HG03175 (cell line): ENCODE measurements around the gene RNF144A.
"Not testable (repeated sequence)": the region's sequence is repeated elsewhere in the genome, so short reads cannot be mapped to it uniquely, and the experiment has no call there.

Experiments used
- ATAC-seq: cut with Tn5 transposase; IDR thresholded peaks from one replicate; pipeline ENCODE4 v1.9.1; 2021; ENCODE audit warnings: mild to moderate bottlenecking, moderate library complexity; ENCODE audit not compliant: unreplicated experiment

The RNF144A gene

DNA sequence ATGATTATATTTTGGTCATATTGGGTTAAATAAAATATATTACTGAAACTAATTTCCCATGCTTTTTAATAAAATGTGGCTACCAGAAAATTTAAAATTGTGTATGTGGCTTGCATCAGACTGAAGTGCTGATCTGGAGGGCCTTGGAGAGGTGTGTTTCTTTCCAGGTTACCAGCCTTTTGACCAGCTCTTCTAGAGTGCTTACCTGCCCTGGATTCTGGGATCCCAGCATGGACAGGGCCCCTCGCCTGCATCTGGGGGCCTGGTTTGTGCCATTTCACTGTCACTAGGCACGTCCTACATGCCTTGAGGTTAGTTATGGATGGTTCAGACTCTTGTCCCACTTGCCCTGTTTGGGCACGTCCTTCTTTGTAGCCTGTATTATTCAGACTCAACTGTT, 10.5 kb downstream of the RNF144A start:
- no peak for ATAC-seq

GRCh38 chr2:6928452-6928851, 11.2 kb downstream of the RNF144A start:
- no peak for ATAC-seq

DNA sequence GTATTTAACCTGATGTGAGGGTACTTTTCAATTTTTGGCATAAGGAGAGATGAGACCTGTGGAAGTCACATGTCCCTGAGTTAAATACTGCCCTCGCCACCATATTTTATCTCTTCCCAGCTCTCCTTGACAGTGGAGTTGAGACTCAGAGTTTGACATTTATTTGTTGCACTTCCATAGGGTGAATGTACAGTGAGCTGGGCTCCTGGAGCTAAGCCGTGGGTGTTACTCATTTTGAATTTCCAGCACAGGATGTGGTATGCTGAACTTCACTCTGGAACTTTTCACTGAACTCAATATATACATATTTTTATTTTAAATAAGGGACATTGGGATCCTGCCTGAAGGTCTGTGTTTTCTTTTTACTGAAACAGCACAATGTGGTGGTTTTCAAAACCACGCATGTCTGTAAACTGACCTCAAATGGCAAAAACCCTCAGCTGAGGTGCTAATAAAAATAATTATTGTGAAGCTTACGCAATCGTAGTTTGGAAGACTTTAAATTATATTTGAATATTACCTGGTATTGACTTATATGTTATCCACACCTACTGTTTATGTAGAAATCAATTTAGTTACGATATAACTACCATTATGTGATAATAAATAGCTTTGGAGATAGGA, 12.1 kb downstream of the RNF144A start:
- ATAC-seq, result no peak

- ATAC-seq, result no peak
Observed at GRCh38 chr2:6930923-6931647, 13.9 kb downstream of the RNF144A start.

GRCh38 chr2:6931753-6932152, 14.5 kb downstream of the RNF144A start:
- ATAC-seq, result no peak

DNA sequence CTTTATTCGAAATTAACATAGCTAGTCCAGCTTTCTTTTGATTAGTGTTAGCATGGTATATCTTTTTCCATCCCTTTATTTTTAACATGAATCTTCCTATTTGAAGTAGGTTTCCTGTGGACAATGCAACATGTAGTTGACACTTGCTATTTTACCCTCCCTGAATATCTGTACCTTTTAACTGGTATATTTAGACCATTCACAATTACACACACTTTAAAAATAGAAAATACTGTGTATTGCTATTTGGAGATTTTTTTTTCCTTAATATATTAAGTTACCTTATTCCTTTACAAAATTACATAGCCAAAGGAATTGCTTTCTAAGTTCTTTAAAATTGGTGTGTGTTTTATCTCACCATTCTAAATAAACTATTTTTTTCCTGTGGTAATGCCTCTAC, 15.0 kb downstream of the RNF144A start:
- ATAC-seq, result no peak

- no peak for ATAC-seq
Observed at GRCh38 chr2:6932828-6933227, 15.6 kb downstream of the RNF144A start.

GRCh38 chr2:6933911-6934310, 16.7 kb downstream of the RNF144A start:
- no peak for ATAC-seq

- no peak for ATAC-seq
Observed at GRCh38 chr2:6934345-6934744, 17.1 kb downstream of the RNF144A start.

GRCh38 chr2:6934758-6935651, 17.8 kb downstream of the RNF144A start:
- no peak for ATAC-seq

GRCh38 chr2:6935652-6936020, 18.4 kb downstream of the RNF144A start:
- not testable (repeated sequence) for ATAC-seq

DNA sequence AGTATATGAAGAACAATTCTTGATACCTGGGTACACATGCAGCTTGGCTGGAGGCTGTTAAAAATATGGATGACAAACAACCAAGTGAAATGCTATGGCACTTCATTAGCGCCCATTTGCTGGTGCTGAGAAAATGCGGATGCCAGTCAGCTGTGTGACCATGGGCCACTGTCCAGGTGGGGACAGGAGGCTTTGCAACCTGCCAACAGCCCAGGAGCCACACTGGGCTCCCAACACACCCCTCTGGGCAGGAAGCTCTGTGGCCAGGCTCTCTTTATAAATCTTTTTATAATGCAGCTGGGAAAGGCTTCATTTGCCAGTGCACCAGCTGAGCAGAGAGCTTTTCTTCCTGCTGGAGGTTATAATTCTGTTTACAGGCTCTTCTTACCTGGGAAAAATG, 19.9 kb downstream of the RNF144A start:
- ATAC-seq, result no peak

GRCh38 chr2:6937582-6937981, 20.4 kb downstream of the RNF144A start:
- ATAC-seq, result no peak

DNA sequence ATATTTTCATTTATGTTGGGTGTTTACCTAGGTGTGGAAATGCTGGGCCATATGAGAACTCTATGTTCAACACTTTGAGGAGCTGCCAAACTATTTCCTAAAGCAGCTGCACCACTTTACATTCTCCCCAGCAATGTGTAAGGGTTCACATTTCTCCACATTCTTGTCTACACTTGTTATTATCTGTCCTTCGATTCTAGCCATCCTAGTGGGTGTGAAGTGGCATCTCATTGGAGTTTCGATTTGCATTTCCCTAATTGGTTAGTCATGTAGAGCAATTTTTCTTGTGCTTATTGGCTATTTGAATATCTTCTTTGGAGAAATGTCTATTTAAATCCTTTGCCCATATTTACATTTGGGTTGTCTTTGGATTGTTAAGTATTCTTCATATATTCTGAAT, 21.9 kb downstream of the RNF144A start:
- ATAC-seq, result no peak

GRCh38 chr2:6940820-6941219, 23.6 kb downstream of the RNF144A start:
- ATAC-seq, result no peak

- no peak for ATAC-seq
Observed at GRCh38 chr2:6941299-6942046, 24.3 kb downstream of the RNF144A start.

DNA sequence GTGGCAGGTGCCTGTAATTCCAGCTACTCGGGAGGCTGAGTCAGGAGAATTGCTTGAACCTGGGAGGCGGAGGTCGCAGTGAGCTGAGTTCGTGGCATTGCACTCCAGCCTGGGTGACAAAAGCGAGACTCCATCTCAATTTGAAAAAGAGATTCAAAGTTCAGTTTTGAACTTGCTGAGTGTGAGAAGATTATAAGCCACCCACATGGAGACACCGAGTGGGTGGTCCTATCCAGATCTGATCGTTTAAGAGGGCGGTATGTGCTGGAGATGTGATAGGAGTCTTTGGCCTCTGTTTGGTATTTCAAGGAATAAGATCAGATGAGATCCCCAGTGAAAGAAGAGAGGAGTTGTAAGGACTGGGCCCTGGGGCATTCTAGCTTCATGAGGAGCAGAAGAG, 25.6 kb downstream of the RNF144A start:
- no peak for ATAC-seq

DNA sequence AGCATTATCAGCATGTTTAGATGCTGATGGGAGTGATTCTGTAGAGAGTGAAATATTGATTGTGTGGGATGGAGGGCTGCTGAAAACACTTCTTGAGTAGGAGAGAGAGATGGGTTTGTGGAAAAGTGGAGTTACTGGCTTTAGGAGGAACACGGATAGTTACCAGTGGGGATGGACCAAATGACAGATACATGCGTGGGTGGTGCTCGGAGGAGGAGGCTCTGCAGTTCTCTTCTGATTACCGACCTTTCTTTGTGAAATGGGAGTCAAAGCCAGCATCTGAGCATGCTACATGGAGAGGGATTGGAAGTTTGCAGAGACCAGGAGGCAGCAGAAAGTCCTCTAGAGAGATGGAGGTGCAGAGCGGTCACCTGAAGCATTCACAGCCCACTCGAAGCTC, 26.3 kb downstream of the RNF144A start:
- ATAC-seq, result no peak

GRCh38 chr2:6943971-6944370, 26.8 kb downstream of the RNF144A start:
- no peak for ATAC-seq

- no peak for ATAC-seq
Observed at GRCh38 chr2:6944555-6944954, 27.3 kb downstream of the RNF144A start.
